HG03064 (cell line): ENCODE measurements around the gene IFI30.

ENCODE experiments used
- ATAC-seq: cut with Tn5 transposase; IDR thresholded peaks from one replicate; pipeline ENCODE4 v1.9.1; 2021; ENCODE audit warnings: low read depth; ENCODE audit not compliant: unreplicated experiment

The IFI30 gene

GRCh38 chr19:18168673-18169381 is 4.8 kb upstream of the IFI30 start:
- no peak for ATAC-seq

- no peak for ATAC-seq
These were observed 2.8 kb upstream of the IFI30 start for GRCh38 chr19:18170714-18171255.

GRCh38 chr19:18171605-18172327 is 1.8 kb upstream of the IFI30 start:
- ATAC-seq, result no peak

- no peak for ATAC-seq
These were observed 1.1 kb upstream of the IFI30 start for GRCh38 chr19:18172331-18173053.

GRCh38 chr19:18173054-18173571 is 500 bp upstream of the IFI30 start:
- peak; percentile 6 for ATAC-seq

GRCh38 chr19:18174983-18175382 is 1.4 kb downstream of the IFI30 start:
- no peak for ATAC-seq

GRCh38 chr19:18176367-18177310 is 3.0 kb downstream of the IFI30 start:
- no peak for ATAC-seq

- no peak for ATAC-seq
These were observed 6.3 kb downstream of the IFI30 start for GRCh38 chr19:18179957-18180356.

- ATAC-seq, result no peak
These were observed 9.9 kb downstream of the IFI30 start for GRCh38 chr19:18183529-18183928.

GRCh38 chr19:18185538-18185937 is 11.9 kb downstream of the IFI30 start:
- ATAC-seq, result no peak

- ATAC-seq, result no peak
These were observed 16.7 kb downstream of the IFI30 start for GRCh38 chr19:18190278-18190677.

GRCh38 chr19:18191640-18192062 is 18.0 kb downstream of the IFI30 start:
- ATAC-seq, result no peak

- peak; percentile 71 for ATAC-seq
These were observed 19.2 kb downstream of the IFI30 start, which contains the start of gene MPV17L2 for GRCh38 chr19:18192673-18193387. TSS of gene MPV17L2 (plus strand) at chr19:18193218. CDS start at chr19:18193282, 64 bp downstream.

- ATAC-seq, result peak; percentile 14
These were observed 20.0 kb downstream of the IFI30 start for GRCh38 chr19:18193388-18194180.

- no peak for ATAC-seq
These were observed 20.5 kb downstream of the IFI30 start for GRCh38 chr19:18194181-18194530.

GRCh38 chr19:18194554-18195238 is 21.1 kb downstream of the IFI30 start:
- no peak for ATAC-seq

GRCh38 chr19:18196511-18196845 is 22.9 kb downstream of the IFI30 start:
- no peak for ATAC-seq

GRCh38 chr19:18197306-18197705 is 23.7 kb downstream of the IFI30 start:
- ATAC-seq, result no peak
